Esophagus (tissue), 2 donors: Measurements from ENCODE around the gene C20orf96. TPM values are rescaled to one million over a fixed set of nuclear protein-coding genes. Genes with fewer than 3 reads are reported as not detected.

Experiments
- H3K27ac ChIP-seq, 2 donors: one replicate each; pipeline ENCODE4 v1.5.1; 2013; ENCODE audit warnings: low read depth in 2 of 2, mild to moderate bottlenecking in 2 of 2, inconsistent platforms in 1 of 2, low read length in 1 of 2, moderate library complexity in 1 of 2
- H3K27me3 ChIP-seq, 2 donors: one replicate each; pipeline ENCODE4 v1.6.1; 2013; ENCODE audit warnings: low read length in 2 of 2, control low read depth in 1 of 2, mild to moderate bottlenecking in 1 of 2; ENCODE audit not compliant: insufficient read depth in 2 of 2, control insufficient read depth in 1 of 2
- H3K36me3 ChIP-seq, 2 donors: one replicate each; pipeline ENCODE4 v1.6.1; 2013; ENCODE audit warnings: low read length in 1 of 2; ENCODE audit not compliant: control insufficient read depth in 2 of 2, insufficient read depth in 2 of 2
- H3K4me1 ChIP-seq, 2 donors: one replicate each; pipeline ENCODE4 v1.6.1; 2013; ENCODE audit warnings: low read length in 1 of 2; ENCODE audit not compliant: control insufficient read depth in 2 of 2, insufficient read depth in 2 of 2
- H3K4me3 ChIP-seq, 2 donors: one replicate each; pipeline ENCODE4 v1.5.1; 2013; ENCODE audit warnings: low read length in 2 of 2, mild to moderate bottlenecking in 2 of 2, low read depth in 1 of 2, moderate library complexity in 1 of 2
- H3K9me3 ChIP-seq, 2 donors: one replicate each; pipeline ENCODE4 v1.6.1; 2013; ENCODE audit warnings: mild to moderate bottlenecking in 2 of 2, low read depth in 1 of 2, low read length in 1 of 2, moderate library complexity in 1 of 2; ENCODE audit not compliant: control insufficient read depth in 2 of 2, insufficient read depth in 1 of 2
- WGBS, 2 donors: extraction: QIAGEN DNeasy Blood & Tissue Kit; methylation state at CpG; one replicate each; pipeline ENCODE4 v1.1.7; 2013; 5-methylcytosine and 5-hydroxymethylcytosine counted together
- polyA plus RNA-seq, 2 donors: library from polyadenylated mRNA; stranded (reverse); fragments of 200-250 nt; gene quantifications; one replicate each; pipeline ENCODE4 v1.2.3, GENCODE V29; 2013
- donor health status: healthy with polysubstance abuse.
- donor health status: Bipolar disorder and iron deficiency.

Gene C20orf96
- polyA plus RNA-seq, 2 donors: 1.9 TPM

DNA sequence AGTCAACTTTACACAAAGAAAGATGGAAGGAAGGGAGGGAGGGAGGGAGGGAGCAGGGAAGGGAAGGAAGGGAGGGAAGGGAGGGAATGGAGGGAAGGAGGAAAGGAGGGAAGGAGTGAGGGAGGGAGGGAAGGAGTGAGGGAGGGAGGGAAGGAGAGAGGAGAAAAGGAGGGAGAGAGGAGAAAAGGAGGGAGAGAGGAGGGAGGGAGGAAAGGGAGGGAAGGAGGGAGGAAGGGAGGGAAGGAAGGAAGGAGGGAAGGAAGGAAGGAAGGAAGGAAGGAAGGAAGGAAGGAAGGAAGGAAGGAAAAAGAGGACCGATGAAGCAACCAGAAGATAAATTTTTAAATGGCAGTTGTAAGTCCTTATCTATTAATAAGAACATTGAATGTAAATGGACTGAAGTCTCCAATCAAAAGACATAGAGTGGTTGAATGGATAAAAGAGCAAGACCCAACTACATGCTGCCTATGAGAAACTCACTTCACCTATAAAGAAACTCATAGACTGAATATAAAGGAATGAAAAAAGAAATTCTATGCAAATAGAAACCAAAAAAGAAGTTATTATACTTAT is 69.2 kb downstream of the C20orf96 start:
- Histone ChIP-seq H3K9me3 (no peaks in the 10 kb centered on the region), H3K27ac (no peak overlapping the region), H3K4me1 (no peaks in the 10 kb centered on the region), H3K4me3 (no peak overlapping the region), H3K27me3 (no peaks in the 10 kb centered on the region), H3K36me3 (no peaks in the 10 kb centered on the region)
- 55 to 62% methylated on average over 1 of the region's 1 CpG for WGBS, 2 donors

Other genes with a start within 250 kb of the C20orf96 start
- gene DEFB125, start 203.1 kb downstream of the C20orf96 start, polyA plus RNA-seq: not detected
- gene DEFB126, start 148.2 kb downstream of the C20orf96 start, polyA plus RNA-seq: not detected
- not detected for gene DEFB127, start 133.3 kb downstream of the C20orf96 start, polyA plus RNA-seq
- not detected for gene DEFB128, start 101.0 kb downstream of the C20orf96 start, polyA plus RNA-seq
- gene DEFB129, start 63.5 kb downstream of the C20orf96 start, polyA plus RNA-seq: not detected
- gene DEFB132, start 33.0 kb downstream of the C20orf96 start, polyA plus RNA-seq: not detected
- 1 to 10 TPM; 5.7 to 6.2 TPM for gene ZCCHC3, start 6.8 kb upstream of the C20orf96 start, polyA plus RNA-seq
- gene SOX12, start 34.8 kb upstream of the C20orf96 start, polyA plus RNA-seq: 1 to 10 TPM; 2.2 to 2.4 TPM
- gene NRSN2, start 56.4 kb upstream of the C20orf96 start, polyA plus RNA-seq: 1 to 10 TPM; 6.0 to 6.1 TPM
- gene TRIB3, start 90.0 kb upstream of the C20orf96 start, polyA plus RNA-seq: 10 to 100 TPM in 1 of 2 donors, 1 to 10 TPM in 1; 7.6 to 21.1 TPM
- gene RBCK1, start 117.5 kb upstream of the C20orf96 start, polyA plus RNA-seq: 10 to 100 TPM; 58.6 to 86.6 TPM
- gene TBC1D20, start 171.8 kb upstream of the C20orf96 start, polyA plus RNA-seq: 10 to 100 TPM; 15.6 to 18.1 TPM